Measurements from ENCODE around the gene BHLHA15.

- TF ChIP-seq, protein P1, sequence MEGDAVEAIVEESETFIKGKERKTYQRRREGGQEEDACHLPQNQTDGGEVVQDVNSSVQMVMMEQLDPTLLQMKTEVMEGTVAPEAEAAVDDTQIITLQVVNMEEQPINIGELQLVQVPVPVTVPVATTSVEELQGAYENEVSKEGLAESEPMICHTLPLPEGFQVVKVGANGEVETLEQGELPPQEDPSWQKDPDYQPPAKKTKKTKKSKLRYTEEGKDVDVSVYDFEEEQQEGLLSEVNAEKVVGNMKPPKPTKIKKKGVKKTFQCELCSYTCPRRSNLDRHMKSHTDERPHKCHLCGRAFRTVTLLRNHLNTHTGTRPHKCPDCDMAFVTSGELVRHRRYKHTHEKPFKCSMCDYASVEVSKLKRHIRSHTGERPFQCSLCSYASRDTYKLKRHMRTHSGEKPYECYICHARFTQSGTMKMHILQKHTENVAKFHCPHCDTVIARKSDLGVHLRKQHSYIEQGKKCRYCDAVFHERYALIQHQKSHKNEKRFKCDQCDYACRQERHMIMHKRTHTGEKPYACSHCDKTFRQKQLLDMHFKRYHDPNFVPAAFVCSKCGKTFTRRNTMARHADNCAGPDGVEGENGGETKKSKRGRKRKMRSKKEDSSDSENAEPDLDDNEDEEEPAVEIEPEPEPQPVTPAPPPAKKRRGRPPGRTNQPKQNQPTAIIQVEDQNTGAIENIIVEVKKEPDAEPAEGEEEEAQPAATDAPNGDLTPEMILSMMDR (IDR thresholded peaks at IDR 0.05), result no peak
- no peak for TF ChIP-seq ZFX (IDR thresholded peaks at IDR 0.05; ENCODE audit: borderline replicate concordance)
Measured at GRCh38 chr7:98196706-98197605, 14.3 kb upstream of the BHLHA15 start.

All from 22Rv1 (cell line).